Body of pancreas (tissue), 4 donors: ENCODE measurements around the gene TRPM2. TPM values are rescaled to one million over a fixed set of nuclear protein-coding genes. Genes with fewer than 3 reads are reported as not detected.

Source experiments
- ATAC-seq: fragments of 150-250 bp; one replicate; pipeline ENCODE4 v1.9.1; 2016
- DNase-seq, 4 donors: peaks; one replicate each; pipeline ENCODE4 v3.0.0-alpha.2; 2019
- H3K27ac ChIP-seq, 4 donors: fragments of 200-600 bp; sonication (generic); 1 replicate in 3 of 4; 2 replicates in 1 of 4; pipeline versions ENCODE4 v1.5.1 to v1.6.1; 2016 to 2019; ENCODE audit warnings: mild to moderate bottlenecking in 1 of 4, mixed read lengths in 1 of 4, moderate library complexity in 1 of 4
- H3K27me3 ChIP-seq, 2 donors: fragments of 200-600 bp; sonication (generic); one replicate each; pipeline ENCODE4 v1.6.0; 2016; ENCODE audit warnings: mild to moderate bottlenecking in 1 of 2
- H3K36me3 ChIP-seq, 2 donors: fragments of 200-600 bp; sonication (generic); replicated peaks in 1 of 2; 2 replicates each; pipeline ENCODE4 v1.5.1; 2016; ENCODE audit warnings: low read depth in 2 of 2; ENCODE audit not compliant: insufficient read depth in 1 of 2
- H3K4me1 ChIP-seq: fragments of 200-600 bp; sonication (generic); one replicate; pipeline ENCODE4 v1.6.0; 2016
- H3K4me3 ChIP-seq, 2 donors: fragments of 200-600 bp; sonication (generic); 1 replicate in 1 of 2; 2 replicates in 1 of 2; pipeline ENCODE4 v1.5.1; 2016 to 2019
- H3K9me3 ChIP-seq, 3 donors: fragments of 200-600 bp; sonication (generic); 1 replicate in 2 of 3; 2 replicates in 1 of 3; pipeline ENCODE4 v1.5.1; 2016
- CTCF ChIP-seq, 7 experiments: fragments of 450-650 bp in 4 of 7; fragments of 200-600 bp in 3 of 7; sonication (generic) in 3 of 7; IDR thresholded peaks; one replicate each; pipeline ENCODE4 v1.5.1; 2016 to 2019; ENCODE audit warnings: antibody characterized with exemption in 7 of 7
- POLR2A ChIP-seq, 3 donors: fragments of 450-650 bp; IDR thresholded peaks; one replicate each; pipeline ENCODE4 v1.6.1; 2016; ENCODE audit warnings: antibody characterized with exemption in 3 of 3, mild to moderate bottlenecking in 2 of 3
- WGBS, 2 donors: methylation state at CpG; one replicate each; pipeline ENCODE4 v1.1.5; 2017; 5-methylcytosine and 5-hydroxymethylcytosine counted together
- intact Hi-C: fragments of 100-400 bp; cut with DNase I; formaldehyde crosslinking; loops from one replicate; pipeline ENCODE4 v1.15.1; 2023
- total RNA-seq, 2 donors: library from RNA; depleted of rRNA; stranded (reverse); fragments of >200 nt; gene quantifications; one replicate each; pipeline ENCODE4 v1.1.0, GENCODE V29; 2016

Gene TRPM2
- total RNA-seq, 2 donors from 2014 or later = 2.1 to 2.3 TPM

- Histone ChIP-seq H3K27ac (no peak overlapping the region), H3K4me3 (no peak overlapping the region), H3K27me3 (no peaks in the 10 kb centered on the region), H3K36me3 (no peaks in the 10 kb centered on the region), H3K4me1 (no peaks in the 10 kb centered on the region), H3K9me3 (no peaks in the 10 kb centered on the region)
- DNase-seq = peak in 3 of 4 donors; percentile 21 to 55 (median 31)
- TF ChIP-seq POLR2A (IDR thresholded peaks at IDR 0.05) (no peak), CTCF (IDR thresholded peaks at IDR 0.05) (no peak)
- intact Hi-C loops = no loop called here
- 36 to 53% methylated on average over 2 to 3 of the region's 3 CpGs for WGBS, 2 donors
- ATAC-seq = no peak
These were observed 75.0 kb downstream of the TRPM2 start for GRCh38 chr21:44428281-44428960.

GRCh38 chr21:44429894-44430293 is 76.5 kb downstream of the TRPM2 start:
- no peak for TF ChIP-seq POLR2A (IDR thresholded peaks at IDR 0.05)
- no peak for TF ChIP-seq CTCF (IDR thresholded peaks at IDR 0.05)
- DNase-seq = no peak
- Histone ChIP-seq H3K9me3 (no peaks in the 10 kb centered on the region), H3K4me1 (no peaks in the 10 kb centered on the region), H3K4me3 (no peak overlapping the region), H3K36me3 (no peaks in the 10 kb centered on the region), H3K27me3 (no peaks in the 10 kb centered on the region), H3K27ac (no peak overlapping the region)
- intact Hi-C loops = no loop called here
- no peak for ATAC-seq
- WGBS, 2 donors = 47 to 64% methylated on average over 1 of the region's 1 CpG

- WGBS, 2 donors = 75 to 79% methylated on average over 4 of the region's 4 CpGs
- H3K27ac ChIP-seq = no peak overlapping the region
- no peaks in the 10 kb centered on the region for H3K9me3 ChIP-seq
- intact Hi-C loops = no loop called here
- ATAC-seq (no peak), DNase-seq (peak in 1 of 4 donors; percentile 1)
- no peaks in the 10 kb centered on the region for H3K27me3 ChIP-seq
- no peaks in the 10 kb centered on the region for H3K4me1 ChIP-seq
- no peak overlapping the region for H3K4me3 ChIP-seq
- TF ChIP-seq POLR2A (IDR thresholded peaks at IDR 0.05) (no peak), CTCF (IDR thresholded peaks at IDR 0.05) (no peak)
- H3K36me3 ChIP-seq = no peaks in the 10 kb centered on the region
These were observed 77.9 kb downstream of the TRPM2 start for GRCh38 chr21:44431300-44431699.

- no peak for ATAC-seq
- intact Hi-C loops = no loop called here
- Histone ChIP-seq H3K9me3 (no peaks in the 10 kb centered on the region), H3K4me1 (peaks cover 1% of the 10 kb centered on the region), H3K36me3 (no peaks in the 10 kb centered on the region), H3K27ac (no peak overlapping the region), H3K4me3 (no peak overlapping the region), H3K27me3 (no peaks in the 10 kb centered on the region)
- TF ChIP-seq POLR2A (IDR thresholded peaks at IDR 0.05) (no peak), CTCF (IDR thresholded peaks at IDR 0.05) (no peak)
- 74 to 80% methylated on average over 22 to 27 of the region's 34 CpGs for WGBS, 2 donors
- peak in 1 of 4 donors; percentile 5 for DNase-seq
These were observed 79.7 kb downstream of the TRPM2 start for GRCh38 chr21:44432841-44433790.
